HepG2 (cell line): ENCODE data around the gene HIPK4. TPM values are rescaled to one million over a fixed set of nuclear protein-coding genes. Genes with fewer than 3 reads are reported as not detected.
A peak's percentile ranks its signal among the peaks of the same experiment; 100 is the strongest.

Experiments used
- ATAC-seq: fragments of 200-7000 bp; cut with Tn5 transposase; 3 replicates; pipeline ENCODE4 v1.9.1; 2020; ENCODE audit warnings: mild to moderate bottlenecking, moderate library complexity
- BruUV-seq: library from RNA; stranded (reverse); fragments of 400-500 nt; replicated peaks from 2 replicates; lab custom pipeline; 2021; lab: Mats Ljungman, UMichigan
- CTCF ChIA-PET: fragments of 300-600 bp; formaldehyde crosslinking; extraction: SDS; loops from one replicate; lab custom pipeline; 2021; ENCODE audit warnings: low total read pairs, inconsistent platforms, low intra/inter-chr PET ratio; lab: Yijun Ruan, JAX
- POLR2A ChIA-PET: fragments of 350-600 bp; sonication (Branson Sonifier 250); formaldehyde crosslinking; loops from one replicate; lab custom pipeline; 2020; ENCODE audit warnings: antibody characterized with exemption, inconsistent platforms; lab: Yijun Ruan, JAX
- DNase-seq: peaks from one replicate; pipeline ENCODE4 v3.0.0-alpha.2; 2015; ENCODE audit warnings: low spot score
- FAIRE-seq: peaks from 3 replicates; lab custom pipeline; 2011; peaks lifted over from hg19 to GRCh38; lab: Jason Lieb, UNC
- H2AFZ ChIP-seq: one replicate; pipeline ENCODE4 v1.6.1; 2011; ENCODE audit warnings: low read length, inconsistent platforms
- H3K27ac ChIP-seq: fragments of 300-600 bp; 3 replicates; pipeline ENCODE4 v1.8.0; 2011; ENCODE audit warnings: mixed run types, mild to moderate bottlenecking, mixed read lengths, low read length, inconsistent platforms; ENCODE audit not compliant: insufficient read depth; ENCODE audit errors: extremely low read length
- H3K27me3 ChIP-seq, 2 experiments: fragments of 200-600 bp in 1 of 2; 2 replicates in 1 of 2; 3 replicates in 1 of 2; pipeline versions ENCODE4 v1.6.0 to v1.8.0; 2011; ENCODE audit warnings: low read length in 2 of 2, mild to moderate bottlenecking in 2 of 2, moderate library complexity in 2 of 2, inconsistent platforms in 1 of 2; ENCODE audit not compliant: insufficient read depth in 2 of 2, control insufficient read depth in 1 of 2
- H3K36me3 ChIP-seq, 2 experiments: fragments of 200-600 bp in 1 of 2; replicated peaks in 1 of 2; 2 replicates in 1 of 2; 3 replicates in 1 of 2; pipeline versions ENCODE4 v1.5.1 to v1.8.0; 2011; ENCODE audit warnings: low read length in 2 of 2, inconsistent platforms in 1 of 2; ENCODE audit not compliant: insufficient read depth in 2 of 2, control insufficient read depth in 1 of 2
- H3K4me1 ChIP-seq: 2 replicates; pipeline ENCODE4 v1.5.1; 2012; ENCODE audit warnings: low read length, inconsistent platforms; ENCODE audit not compliant: insufficient read depth
- H3K4me2 ChIP-seq: 2 replicates; pipeline ENCODE4 v1.6.0; 2011; ENCODE audit warnings: low read depth, low read length, inconsistent platforms
- H3K4me3 ChIP-seq, 3 experiments: fragments of 200-600 bp in 1 of 3; sonication (generic), shearing (Covaris generic) in 1 of 3; replicated peaks in 1 of 3; 2 replicates each; pipeline ENCODE4 v1.5.1; 2011 to 2016; ENCODE audit warnings: low read length in 3 of 3, inconsistent platforms in 2 of 3, low read depth in 2 of 3, mild to moderate bottlenecking in 2 of 3, control low read depth in 1 of 3, mixed read lengths in 1 of 3; ENCODE audit not compliant: insufficient read depth in 1 of 3
- H3K79me2 ChIP-seq: one replicate; pipeline ENCODE4 v1.6.1; 2011; ENCODE audit warnings: low read length, inconsistent platforms; ENCODE audit not compliant: insufficient read depth
- H3K9ac ChIP-seq: 2 replicates; pipeline ENCODE4 v1.6.0; 2011; ENCODE audit warnings: mild to moderate bottlenecking, low read depth, low read length, inconsistent platforms; ENCODE audit not compliant: insufficient read depth
- H3K9me3 ChIP-seq: 2 replicates; pipeline ENCODE4 v1.5.1; 2012; ENCODE audit warnings: mild to moderate bottlenecking, low read length
- H4K20me1 ChIP-seq: 2 replicates; pipeline ENCODE4 v1.6.0; 2011; ENCODE audit warnings: inconsistent platforms, mild to moderate bottlenecking, low read length, moderate library complexity; ENCODE audit not compliant: insufficient read depth
- CAMTA2 ChIP-seq: sonication (generic); formaldehyde crosslinking; IDR thresholded peaks from 2 replicates; pipeline ENCODE4 v1.4.0; 2020; ENCODE audit warnings: mild to moderate bottlenecking, missing genetic modification reagents, borderline replicate concordance
- GABPB1 ChIP-seq: IDR thresholded peaks from 2 replicates; pipeline ENCODE4 v1.6.1; 2016; ENCODE audit warnings: mild to moderate bottlenecking, missing genetic modification reagents, moderate library complexity, missing compliant biosample characterization
- ZBTB20 ChIP-seq: sonication (generic); formaldehyde crosslinking; IDR thresholded peaks from 2 replicates; pipeline ENCODE4 v1.8.1; 2023; ENCODE audit warnings: missing genetic modification reagents, low read depth, mild to moderate bottlenecking, borderline replicate concordance
- ZBTB3 ChIP-seq: sonication (generic); formaldehyde crosslinking; IDR thresholded peaks from 2 replicates; pipeline ENCODE4 v1.4.0; 2020; ENCODE audit warnings: low read depth, mild to moderate bottlenecking, moderate library complexity, missing genetic modification reagents, borderline replicate concordance
- ZFP36L1 ChIP-seq: sonication (generic); formaldehyde crosslinking; IDR thresholded peaks from 2 replicates; pipeline ENCODE4 v1.8.0; 2022; ENCODE audit warnings: mild to moderate bottlenecking, missing genetic modification reagents, moderate library complexity
- ZNF225 ChIP-seq: sonication (generic); formaldehyde crosslinking; IDR thresholded peaks from 2 replicates; pipeline ENCODE4 v1.4.0; 2020; ENCODE audit warnings: mild to moderate bottlenecking, missing genetic modification reagents
- ZNF629 ChIP-seq: sonication (generic); formaldehyde crosslinking; conservative IDR thresholded peaks from 2 replicates; pipeline ENCODE4 v1.5.0; 2020; ENCODE audit warnings: missing genetic modification reagents
- ZNF766 ChIP-seq: sonication (generic); formaldehyde crosslinking; IDR thresholded peaks from 2 replicates; pipeline ENCODE4 v1.5.0; 2020; ENCODE audit warnings: missing genetic modification reagents, borderline replicate concordance
- WGBS: methylation state at CpG from one replicate; pipeline ENCODE4 v1.1.6; 2017; ENCODE audit warnings: low lambda C conversion rate; 5-methylcytosine and 5-hydroxymethylcytosine counted together
- in situ Hi-C: cut with HindIII; loops from 2 replicates; pipeline ENCODE4 v1.10.0; 2017; ENCODE audit warnings: low pct_unique_long_range_greater_than_20kb; ENCODE audit not compliant: extremely low pct_ligation_motif_present
- intact Hi-C: fragments of 100-400 bp; cut with micrococcal nuclease; formaldehyde crosslinking; loops from one replicate; pipeline ENCODE4 v1.10.0; 2022; ENCODE audit not compliant: unreplicated experiment
- polyA plus RNA-seq, 8 experiments: library from polyadenylated mRNA; depleted of rRNA in 3 of 8; stranded (reverse) in 7 of 8; unstranded in 1 of 8; fragments of >200 nt; fragmentation: Illumina TruSeq in 4 of 8; extraction: Trizol in 4 of 8; gene quantifications; 2 replicates each; pipeline versions ENCODE4 v1.2.1 to v1.2.3, GENCODE V29; 2011 to 2016; ENCODE audit warnings: low read depth in 4 of 8, missing spikeins in 1 of 8, mixed read lengths in 1 of 8; ENCODE audit not compliant: insufficient read depth in 1 of 8
- total RNA-seq, 5 experiments: library from RNA; depleted of rRNA; stranded (reverse); fragments of >200 nt; fragmentation: Illumina TruSeq; extraction: Trizol; gene quantifications; 2 replicates each; pipeline ENCODE4 v1.2.3, GENCODE V29; 2016; ENCODE audit warnings: low read depth in 1 of 5
- TF ChIP-seq, protein P1 (sequence below): sonication (generic); formaldehyde crosslinking; IDR thresholded peaks from 2 replicates; pipeline ENCODE4 v1.4.0; 2020; ENCODE audit warnings: missing genetic modification reagents

The HIPK4 gene
- total and polyA plus RNA-seq, 2 of the 13 experiments (the other 11 are each of a cell fraction or from before 2014, with no cell fraction given), result 0.03 TPM; not detected in 1

DNA sequence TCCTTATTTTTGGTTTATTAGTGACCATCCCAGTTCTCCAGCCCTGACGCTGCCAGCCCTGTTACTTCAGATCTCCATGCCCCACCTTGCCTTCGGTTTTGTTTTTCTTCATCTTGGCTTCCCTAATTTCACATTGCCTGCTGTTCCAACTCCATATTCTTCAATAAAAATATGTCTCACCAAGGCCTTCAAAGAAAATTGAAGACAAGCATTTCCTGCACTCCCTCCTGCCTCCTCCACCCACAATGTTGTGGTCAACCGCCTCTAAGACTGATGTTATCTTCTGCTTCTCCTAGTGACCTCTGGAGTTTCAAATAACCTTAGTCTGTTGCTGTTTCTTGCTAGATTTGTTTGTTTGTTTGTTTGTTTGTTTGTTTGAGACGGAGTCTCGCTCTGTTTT is 26.9 kb downstream of the HIPK4 start (continued):
- no peak for TF ChIP-seq ZBTB3 (CRISPR knock-in tag)
- TF ChIP-seq, all 625 proteins: peak for 0

- H3K4me1 ChIP-seq, result peaks cover 7% of the 10 kb centered on the region
- H3K9ac ChIP-seq, result no peak overlapping the region
- TF ChIP-seq ZNF766 (CRISPR knock-in tag) (no peak), ZNF225 (CRISPR knock-in tag) (no peak), ZBTB20 (no peak), ZFP36L1 (CRISPR knock-in tag) (no peak), ZNF629 (CRISPR knock-in tag) (peak; percentile 75), CAMTA2 (no peak), GABPB1 (CRISPR knock-in tag) (no peak)
- TF ChIP-seq, protein P1, sequence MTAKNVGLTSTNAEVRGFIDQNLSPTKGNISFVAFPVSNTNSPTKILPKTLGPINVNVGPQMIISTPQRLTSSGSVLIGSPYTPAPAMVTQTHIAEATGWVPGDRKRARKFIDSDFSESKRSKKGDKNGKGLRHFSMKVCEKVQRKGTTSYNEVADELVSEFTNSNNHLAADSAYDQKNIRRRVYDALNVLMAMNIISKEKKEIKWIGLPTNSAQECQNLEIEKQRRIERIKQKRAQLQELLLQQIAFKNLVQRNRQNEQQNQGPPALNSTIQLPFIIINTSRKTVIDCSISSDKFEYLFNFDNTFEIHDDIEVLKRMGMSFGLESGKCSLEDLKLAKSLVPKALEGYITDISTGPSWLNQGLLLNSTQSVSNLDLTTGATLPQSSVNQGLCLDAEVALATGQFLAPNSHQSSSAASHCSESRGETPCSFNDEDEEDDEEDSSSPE (CRISPR knock-in tag), result no peak
- DNase-seq (no peak), ATAC-seq (no peak), FAIRE-seq (no peak)
- intact Hi-C loops, result no loop called here
- ChIA-PET CTCF (no interaction called here), POLR2A (no interaction called here)
- no peak overlapping the region for H3K4me3 ChIP-seq
- H3K9me3 ChIP-seq, result no peaks in the 10 kb centered on the region
- WGBS, result 88% methylated on average over 3 of the region's 3 CpGs
- no peaks in the 10 kb centered on the region for H4K20me1 ChIP-seq
- H3K79me2 ChIP-seq, result no peaks in the 10 kb centered on the region
- no TSS peak for BruUV-seq
- H3K27me3 ChIP-seq, result no peaks in the 10 kb centered on the region
- no peak overlapping the region for H2AFZ ChIP-seq
- no peak overlapping the region for H3K27ac ChIP-seq
- in situ Hi-C loops, result no loop called here
- H3K36me3 ChIP-seq, result peaks cover 1 to 2% of the 10 kb centered on the region in 2 experiments; a peak in 2 of 5 replicates
- H3K4me2 ChIP-seq, result no peak overlapping the region
These were observed 27.8 kb downstream of the HIPK4 start for GRCh38 chr19:40362160-40362559.
